Adrenal gland (tissue), 12 donors: Measurements from ENCODE around the gene G3BP2. TPM values are rescaled to one million over a fixed set of nuclear protein-coding genes. Genes with fewer than 3 reads are reported as not detected.
"Not testable (repeated sequence)": the region's sequence is repeated elsewhere in the genome, so short reads cannot be mapped to it uniquely, and the experiment has no call there.

Experiments used
- DNase-seq, 7 donors: peaks; one replicate each; pipeline ENCODE4 v3.0.0-alpha.2; 2019 to 2020
- H3K27ac ChIP-seq, 5 donors: fragments of 200-600 bp; sonication (generic) in 4 of 5; 1 replicate in 3 of 5; 2 replicates in 2 of 5; pipeline versions ENCODE4 v1.5.1 to v1.8.0; 2016 to 2020; ENCODE audit warnings: mild to moderate bottlenecking in 1 of 5
- H3K27me3 ChIP-seq: fragments of 200-600 bp; 2 replicates; pipeline ENCODE4 v1.8.0; 2021
- H3K36me3 ChIP-seq, 2 donors: fragments of 200-600 bp; replicated peaks in 1 of 2; 1 replicate in 1 of 2; 2 replicates in 1 of 2; pipeline versions ENCODE4 v1.5.1 to v1.8.0; 2018 to 2022
- H3K4me1 ChIP-seq, 2 donors: fragments of 200-600 bp; replicated peaks in 1 of 2; 1 replicate in 1 of 2; 2 replicates in 1 of 2; pipeline versions ENCODE4 v1.5.1 to v1.8.0; 2018 to 2021
- H3K4me3 ChIP-seq, 4 donors: fragments of 200-600 bp; sonication (generic) in 3 of 4; one replicate each; pipeline ENCODE4 v1.5.1; 2016 to 2018
- H3K9me3 ChIP-seq, 3 donors: fragments of 200-600 bp; sonication (generic) in 1 of 3; replicated peaks in 1 of 3; 1 replicate in 2 of 3; 2 replicates in 1 of 3; pipeline versions ENCODE4 v1.5.1 to v1.8.0; 2016 to 2021
- CTCF ChIP-seq, 6 experiments: fragments of 450-650 bp in 4 of 6; fragments of 200-600 bp in 2 of 6; sonication (generic) in 1 of 6; IDR thresholded peaks; 1 replicate in 5 of 6; 2 replicates in 1 of 6; pipeline versions ENCODE4 v1.5.1 to v1.8.0; 2016 to 2021; ENCODE audit warnings: antibody characterized with exemption in 6 of 6, mild to moderate bottlenecking in 2 of 6, moderate library complexity in 1 of 6
- POLR2A ChIP-seq, 2 donors: fragments of 450-650 bp; IDR thresholded peaks; one replicate each; pipeline ENCODE4 v1.6.1; 2017; ENCODE audit warnings: antibody characterized with exemption in 2 of 2, mild to moderate bottlenecking in 2 of 2, moderate library complexity in 1 of 2
- WGBS, 4 donors: extraction: QIAGEN DNeasy Blood & Tissue Kit in 2 of 4; methylation state at CpG; one replicate each; pipeline versions ENCODE4 v1.1.5 to v1.1.7; 2013 to 2017; 5-methylcytosine and 5-hydroxymethylcytosine counted together
- intact Hi-C, 2 donors: fragments of 100-400 bp; cut with DNase I; formaldehyde crosslinking; loops; one replicate each; pipeline versions ENCODE4 v1.14.1 to v1.15.0; 2022 to 2023
- polyA plus RNA-seq, 3 donors: library from polyadenylated mRNA; stranded (reverse); fragments of 200-250 nt in 2 of 3; fragments of 350-450 nt in 1 of 3; fragmentation: Illumina TruSeq in 1 of 3; extraction: RNeasy Lipid Tissue Mini Kit (QIAGEN cat#74804) in 1 of 3; gene quantifications; one replicate each; pipeline ENCODE4 v1.2.3, GENCODE V29; 2013 to 2014
- total RNA-seq, 9 donors: library from RNA; depleted of rRNA in 4 of 9; stranded (reverse); fragments of >200 nt in 4 of 9; fragments of 120-200 nt in 1 of 9; fragmentation: NEBNext Ultra II Directional in 1 of 9; extraction: Animal tissue kit (Norgen Biotek cat#: 25700) in 1 of 9; gene quantifications; one replicate each; pipeline versions ENCODE4 v1.1.0 to v1.2.4, GENCODE V29; 2013 to 2023
- donor health status: healthy with polysubstance abuse.
- donor health status: Bipolar disorder and iron deficiency.
- donor health status: DM: yes; HTN: yes; CAD: no.
- donor health status: DM: no; HTN: no; CAD: no.
- donor health status: DM: no; HTN: no; CAD: no.
- donor health status: DM: yes; HTN: yes; CAD: no.

G3BP2 gene
- total and polyA plus RNA-seq, 12 donors: 10.0 to 215 (median 114) TPM

GRCh38 chr4:75671802-75672421 lies 1.3 kb downstream of the G3BP2 start:
- TF ChIP-seq POLR2A (IDR thresholded peaks at IDR 0.05) (no peak), CTCF (IDR thresholded peaks at IDR 0.05) (no peak)
- Histone ChIP-seq H3K27ac (peak overlapping the region; percentile 89 to 98 (median 96)), H3K9me3 (no peaks in the 10 kb centered on the region), H3K27me3 (no peaks in the 10 kb centered on the region), H3K4me1 (peaks cover 13 to 42% of the 10 kb centered on the region in 2 donors), H3K4me3 (peak overlapping the region; percentile 76 to 99 (median 83)), H3K36me3 (no peaks in the 10 kb centered on the region)
- intact Hi-C loops: loop anchor here in 1 of 2 donors (10.0 kb wide), 1 partner anchor 53 kb away; the partner anchor contains the start of gene USO1
- WGBS, 4 donors: 11 to 17% (median 12%) methylated on average over 10 of the region's 10 CpGs
- no peak for DNase-seq

GRCh38 chr4:75668596-75668995 lies 4.6 kb downstream of the G3BP2 start:
- H3K36me3 ChIP-seq: no peaks in the 10 kb centered on the region
- H3K9me3 ChIP-seq: no peaks in the 10 kb centered on the region
- intact Hi-C loops: no loop called here
- H3K4me1 ChIP-seq: peaks cover 5 to 47% of the 10 kb centered on the region in 2 donors
- H3K4me3 ChIP-seq: no peak overlapping the region
- H3K27me3 ChIP-seq: no peaks in the 10 kb centered on the region
- no peak for DNase-seq
- no peak for TF ChIP-seq POLR2A (IDR thresholded peaks at IDR 0.05)
- TF ChIP-seq CTCF (IDR thresholded peaks at IDR 0.05): no peak
- H3K27ac ChIP-seq: no peak overlapping the region

GRCh38 chr4:75667636-75668035 lies 5.6 kb downstream of the G3BP2 start:
- H3K4me3 ChIP-seq, H3K27ac ChIP-seq, H3K27me3 ChIP-seq, H3K36me3 ChIP-seq, H3K9me3 ChIP-seq, intact Hi-C loops: not testable (repeated sequence)
- H3K4me1 ChIP-seq: peaks cover 5 to 47% of the 10 kb centered on the region in 2 donors
- peak in 1 of 7 donors; percentile 34 for DNase-seq
- WGBS, 4 donors: 74 to 87% (median 80%) methylated on average over 7 of the region's 7 CpGs

GRCh38 chr4:75666299-75666698 lies 6.9 kb downstream of the G3BP2 start:
- Histone ChIP-seq H3K4me3 (no peak overlapping the region), H3K4me1 (peaks cover 5 to 40% of the 10 kb centered on the region in 2 donors), H3K9me3 (no peaks in the 10 kb centered on the region), H3K27me3 (no peaks in the 10 kb centered on the region), H3K27ac (no peak overlapping the region), H3K36me3 (peaks cover 0 to 6% of the 10 kb centered on the region in 2 donors)
- DNase-seq: no peak
- intact Hi-C loops: no loop called here
- 72 to 77% (median 76%) methylated on average over 4 of the region's 4 CpGs for WGBS, 4 donors
- TF ChIP-seq CTCF (IDR thresholded peaks at IDR 0.05) (no peak), POLR2A (IDR thresholded peaks at IDR 0.05) (no peak)

- H3K36me3 ChIP-seq, H3K9me3 ChIP-seq, H3K27me3 ChIP-seq, intact Hi-C loops, H3K27ac ChIP-seq, H3K4me3 ChIP-seq, DNase-seq: not testable (repeated sequence)
- H3K4me1 ChIP-seq: peaks cover 0 to 26% of the 10 kb centered on the region in 2 donors
- WGBS, 4 donors: 94 to 98% (median 96%) methylated on average over 3 of the region's 3 CpGs
Measured at GRCh38 chr4:75664604-75665003, 8.6 kb downstream of the G3BP2 start.
